PC-3 (cell line): ENCODE results near the gene FSIP1.

Experiments
- EZH2 ChIP-seq: fragments of 300-600 bp; sonication (generic); IDR thresholded peaks from one replicate; pipeline ENCODE4 v1.6.1; 2017; ENCODE audit warnings: antibody characterized with exemption, mild to moderate bottlenecking, low read length; ENCODE audit not compliant: unreplicated experiment
- EZH2phosphoT487 ChIP-seq: fragments of 300-600 bp; sonication (generic); IDR thresholded peaks from 2 replicates; pipeline ENCODE4 v1.6.1; 2018; ENCODE audit warnings: mild to moderate bottlenecking, antibody characterized with exemption, low read length, borderline replicate concordance
- TF ChIP-seq, protein P1 (sequence below): fragments of 300-600 bp; sonication (generic); conservative IDR thresholded peaks from 2 replicates; pipeline ENCODE4 v1.5.1; 2017; ENCODE audit warnings: antibody characterized with exemption, low read depth, mild to moderate bottlenecking, low read length

GRCh38 chr15:39796601-39797000 lies 14.0 kb upstream of the FSIP1 start:
- TF ChIP-seq, protein P1, sequence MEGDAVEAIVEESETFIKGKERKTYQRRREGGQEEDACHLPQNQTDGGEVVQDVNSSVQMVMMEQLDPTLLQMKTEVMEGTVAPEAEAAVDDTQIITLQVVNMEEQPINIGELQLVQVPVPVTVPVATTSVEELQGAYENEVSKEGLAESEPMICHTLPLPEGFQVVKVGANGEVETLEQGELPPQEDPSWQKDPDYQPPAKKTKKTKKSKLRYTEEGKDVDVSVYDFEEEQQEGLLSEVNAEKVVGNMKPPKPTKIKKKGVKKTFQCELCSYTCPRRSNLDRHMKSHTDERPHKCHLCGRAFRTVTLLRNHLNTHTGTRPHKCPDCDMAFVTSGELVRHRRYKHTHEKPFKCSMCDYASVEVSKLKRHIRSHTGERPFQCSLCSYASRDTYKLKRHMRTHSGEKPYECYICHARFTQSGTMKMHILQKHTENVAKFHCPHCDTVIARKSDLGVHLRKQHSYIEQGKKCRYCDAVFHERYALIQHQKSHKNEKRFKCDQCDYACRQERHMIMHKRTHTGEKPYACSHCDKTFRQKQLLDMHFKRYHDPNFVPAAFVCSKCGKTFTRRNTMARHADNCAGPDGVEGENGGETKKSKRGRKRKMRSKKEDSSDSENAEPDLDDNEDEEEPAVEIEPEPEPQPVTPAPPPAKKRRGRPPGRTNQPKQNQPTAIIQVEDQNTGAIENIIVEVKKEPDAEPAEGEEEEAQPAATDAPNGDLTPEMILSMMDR = no peak
- no peak for TF ChIP-seq EZH2phosphoT487
- no peak for TF ChIP-seq EZH2
